Activated CD8-positive, alpha-beta memory T cell treated with anti-CD3 and anti-CD28 coated beads for 4 hours (primary cell): Measurements from ENCODE around the gene EGR4.

ENCODE experiments used
- DNase-seq, 2 donors: peaks; one replicate each; pipeline ENCODE4 v3.0.0-alpha.2; 2020; ENCODE audit warnings: low read depth in 2 of 2

EGR4 gene

GRCh38 chr2:73290049-73290839 lies 3.1 kb downstream of the EGR4 start:
- DNase-seq, result no peak

GRCh38 chr2:73289304-73289703 lies 4.0 kb downstream of the EGR4 start:
- DNase-seq, result no peak

GRCh38 chr2:73286134-73286655 lies 7.2 kb downstream of the EGR4 start:
- DNase-seq, result no peak

- no peak for DNase-seq
Measured at GRCh38 chr2:73285159-73285739, 8.1 kb downstream of the EGR4 start.

GRCh38 chr2:73284296-73285158 lies 8.8 kb downstream of the EGR4 start, which contains the start of gene FBXO41:
Gene FBXO41, minus strand, starts transcription at chr2:73284478. Its CDS starts 14,848 bp downstream, at chr2:73269630.
- DNase-seq, result peak; percentile 65 to 75

- DNase-seq, result no peak
Measured at GRCh38 chr2:73283545-73284295, 9.6 kb downstream of the EGR4 start.

GRCh38 chr2:73282924-73283544 lies 10.3 kb downstream of the EGR4 start:
- DNase-seq, result no peak

GRCh38 chr2:73281244-73281643 lies 12.1 kb downstream of the EGR4 start:
- no peak for DNase-seq

GRCh38 chr2:73279852-73280251 lies 13.5 kb downstream of the EGR4 start:
- no peak for DNase-seq

- DNase-seq, result no peak
Measured at GRCh38 chr2:73272270-73272669, 21.1 kb downstream of the EGR4 start.

- no peak for DNase-seq
Measured at GRCh38 chr2:73269686-73270465, 23.5 kb downstream of the EGR4 start.

- peak; percentile 41 to 52 for DNase-seq
Measured at GRCh38 chr2:73268830-73269685, 24.3 kb downstream of the EGR4 start.

- no peak for DNase-seq
Measured at GRCh38 chr2:73268366-73268829, 24.9 kb downstream of the EGR4 start.

- DNase-seq, result no peak
Measured at GRCh38 chr2:73267008-73267407, 26.3 kb downstream of the EGR4 start.

- no peak for DNase-seq
Measured at GRCh38 chr2:73266061-73266901, 27.1 kb downstream of the EGR4 start.

- DNase-seq, result no peak
Measured at GRCh38 chr2:73265298-73266060, 27.9 kb downstream of the EGR4 start.

- DNase-seq, result no peak
Measured at GRCh38 chr2:73264783-73265182, 28.6 kb downstream of the EGR4 start.

- DNase-seq, result no peak
Measured at GRCh38 chr2:73264332-73264606, 29.1 kb downstream of the EGR4 start.
